Measurements from ENCODE around the gene IGFBP2.

- TF ChIP-seq POLR2A (IDR thresholded peaks at IDR 0.05) (no peak), CTCF (IDR thresholded peaks at IDR 0.05) (no peak)
These were observed 47.8 kb upstream of the IGFBP2 start for GRCh38 chr2:216585441-216585840.

All from esophagus squamous epithelium (tissue), 4 donors.